GM19452 (cell line): ENCODE data around the gene CEBPB.

ENCODE experiments used
- ATAC-seq: cut with Tn5 transposase; IDR thresholded peaks from one replicate; pipeline ENCODE4 v1.9.1; 2021; ENCODE audit not compliant: unreplicated experiment

The CEBPB gene

GRCh38 chr20:50224531-50225255 lies 34.1 kb downstream of the CEBPB start:
- ATAC-seq = no peak

- no peak for ATAC-seq
These were observed 35.7 kb downstream of the CEBPB start for GRCh38 chr20:50226093-50226974.

- no peak for ATAC-seq
These were observed 36.9 kb downstream of the CEBPB start for GRCh38 chr20:50227506-50227905.

GRCh38 chr20:50229156-50229607 lies 38.6 kb downstream of the CEBPB start:
- no peak for ATAC-seq

GRCh38 chr20:50230184-50230583 lies 39.6 kb downstream of the CEBPB start:
- no peak for ATAC-seq

GRCh38 chr20:50230871-50231560 lies 40.4 kb downstream of the CEBPB start:
- no peak for ATAC-seq

- ATAC-seq = no peak
These were observed 41.2 kb downstream of the CEBPB start for GRCh38 chr20:50231854-50232253.

- no peak for ATAC-seq
These were observed 42.2 kb downstream of the CEBPB start for GRCh38 chr20:50232651-50233324.

GRCh38 chr20:50233325-50234212 lies 42.9 kb downstream of the CEBPB start:
- ATAC-seq = no peak

- no peak for ATAC-seq
These were observed 43.7 kb downstream of the CEBPB start for GRCh38 chr20:50234288-50234687.

- ATAC-seq = no peak
These were observed 46.7 kb downstream of the CEBPB start for GRCh38 chr20:50237349-50237748.

- ATAC-seq = no peak
These were observed 47.6 kb downstream of the CEBPB start for GRCh38 chr20:50238081-50238800.

GRCh38 chr20:50240092-50240491 lies 49.5 kb downstream of the CEBPB start:
- ATAC-seq = no peak

- ATAC-seq = no peak
These were observed 51.5 kb downstream of the CEBPB start for GRCh38 chr20:50242178-50242514.
